NCI-H187 (cell line): ENCODE data around the gene FUOM.
A peak's percentile ranks its signal among the peaks of the same experiment; 100 is the strongest.

Source experiments
- DNase-seq, 2 experiments: peaks; one replicate each; lab custom pipeline; 2025; lab: John Stamatoyannopoulos, UW

The FUOM gene

GRCh38 chr10:133357285-133358161, at the start of gene FUOM:
FUOM (minus strand) TSS chr10:133358019; CDS start chr10:133358007, 12 bp downstream.
- no peak for DNase-seq

GRCh38 chr10:133405844-133406527, 48.2 kb upstream of the FUOM start:
- no peak for DNase-seq

- DNase-seq = no peak
Observed at GRCh38 chr10:133405272-133405671, 47.5 kb upstream of the FUOM start.

- no peak for DNase-seq
Observed at GRCh38 chr10:133403784-133404183, 46.0 kb upstream of the FUOM start.

GRCh38 chr10:133403359-133403758, 45.5 kb upstream of the FUOM start:
- no peak for DNase-seq

GRCh38 chr10:133401981-133402725, 44.3 kb upstream of the FUOM start:
- no peak for DNase-seq

- DNase-seq = no peak
Observed at GRCh38 chr10:133401500-133401899, 43.7 kb upstream of the FUOM start.

GRCh38 chr10:133400624-133401424, 43.0 kb upstream of the FUOM start:
- DNase-seq = no peak

- no peak for DNase-seq
Observed at GRCh38 chr10:133399123-133399601, 41.3 kb upstream of the FUOM start.

- no peak for DNase-seq
Observed at GRCh38 chr10:133397938-133398337, 40.1 kb upstream of the FUOM start.

GRCh38 chr10:133396035-133396624, 38.3 kb upstream of the FUOM start:
- DNase-seq = no peak

GRCh38 chr10:133394801-133395221, 37.0 kb upstream of the FUOM start:
- no peak for DNase-seq

- peak; percentile 67 to 72 for DNase-seq
Observed at GRCh38 chr10:133394064-133394663, 36.3 kb upstream of the FUOM start, which contains the start of gene MTG1. MTG1 (plus strand) TSS chr10:133394157; CDS start chr10:133394221, 64 bp downstream.

GRCh38 chr10:133393401-133394063, 35.7 kb upstream of the FUOM start:
- DNase-seq = no peak

- DNase-seq = no peak
Observed at GRCh38 chr10:133391761-133392518, 34.1 kb upstream of the FUOM start.

GRCh38 chr10:133391249-133391635, 33.4 kb upstream of the FUOM start:
- no peak for DNase-seq

GRCh38 chr10:133390597-133391248, 32.9 kb upstream of the FUOM start:
- no peak for DNase-seq

GRCh38 chr10:133388973-133389818, 31.4 kb upstream of the FUOM start:
- DNase-seq = no peak
